Osteoblast (primary cell): ENCODE data around the gene HAX1. TPM values are rescaled to one million over a fixed set of nuclear protein-coding genes. Genes with fewer than 3 reads are reported as not detected.

Source experiments
- DNase-seq: peaks from one replicate; pipeline ENCODE4 v3.0.0; 2011; ENCODE audit warnings: low spot score, mixed read lengths; ENCODE audit not compliant: insufficient read length; ENCODE audit errors: missing footprints
- H2AFZ ChIP-seq: 2 replicates; pipeline ENCODE4 v1.6.0; 2011; ENCODE audit warnings: mild to moderate bottlenecking, low read length
- H3K27ac ChIP-seq: 2 replicates; pipeline ENCODE4 v1.5.1; 2011; ENCODE audit warnings: mild to moderate bottlenecking, low read depth, low read length, moderate library complexity
- H3K27me3 ChIP-seq: 2 replicates; pipeline ENCODE4 v1.6.0; 2012; ENCODE audit warnings: mild to moderate bottlenecking, control low read depth, inconsistent platforms, low read length, moderate library complexity; ENCODE audit not compliant: insufficient read depth
- H3K36me3 ChIP-seq: 2 replicates; pipeline ENCODE4 v1.5.1; 2011; ENCODE audit warnings: mild to moderate bottlenecking, low read length, control low read depth, moderate library complexity; ENCODE audit not compliant: insufficient read depth
- H3K4me1 ChIP-seq: 2 replicates; pipeline ENCODE4 v1.5.1; 2011; ENCODE audit warnings: mild to moderate bottlenecking, low read length, control low read depth, moderate library complexity; ENCODE audit not compliant: insufficient read depth
- H3K4me2 ChIP-seq: 2 replicates; pipeline ENCODE4 v1.6.0; 2011; ENCODE audit warnings: mild to moderate bottlenecking, low read length; ENCODE audit not compliant: insufficient read depth
- H3K4me3 ChIP-seq: fragments of 200-600 bp; sonication (generic); 3 replicates; pipeline ENCODE4 v1.5.1; 2012; ENCODE audit warnings: mild to moderate bottlenecking, low read length, inconsistent platforms; ENCODE audit not compliant: insufficient read depth
- H3K79me2 ChIP-seq: 2 replicates; pipeline ENCODE4 v1.6.0; 2012; ENCODE audit warnings: mild to moderate bottlenecking, low read length, control low read depth, inconsistent platforms; ENCODE audit not compliant: insufficient read depth
- H3K9me3 ChIP-seq: 2 replicates; pipeline ENCODE4 v1.5.1; 2011; ENCODE audit warnings: low read depth, low read length, control low read depth
- H4K20me1 ChIP-seq: 2 replicates; pipeline ENCODE4 v1.6.0; 2012; ENCODE audit warnings: mild to moderate bottlenecking, low read length, control low read depth; ENCODE audit not compliant: insufficient read depth
- CTCF ChIP-seq: IDR thresholded peaks from 2 replicates; pipeline ENCODE4 v1.5.1; 2011; ENCODE audit warnings: mild to moderate bottlenecking, low read depth, low read length, moderate library complexity; ENCODE audit errors: extremely low read depth
- total RNA-seq: library from RNA; depleted of rRNA; stranded (reverse); fragments of >200 nt; gene quantifications from 2 replicates; pipeline ENCODE4 v1.2.3, GENCODE V29; 2012

HAX1 gene
- total RNA-seq, 1 donor: 152 TPM

- H3K27ac ChIP-seq: no peak overlapping the region
- no peak for DNase-seq
Observed at GRCh38 chr1:154288661-154289060, 16.2 kb downstream of the HAX1 start.

GRCh38 chr1:154290921-154291320 is 18.5 kb downstream of the HAX1 start:
- Histone ChIP-seq H2AFZ (no peak overlapping the region), H3K27ac (no peak overlapping the region), H3K4me3 (no peak overlapping the region), H4K20me1 (no peaks in the 10 kb centered on the region), H3K4me1 (no peaks in the 10 kb centered on the region), H3K36me3 (no peaks in the 10 kb centered on the region), H3K9me3 (peaks cover 3% of the 10 kb centered on the region), H3K4me2 (no peak overlapping the region), H3K79me2 (no peaks in the 10 kb centered on the region), H3K27me3 (peaks cover 4% of the 10 kb centered on the region)
- no peak for TF ChIP-seq CTCF
- no peak for DNase-seq

More at GRCh38 chr1:154288661-154289060, 16.2 kb downstream of the HAX1 start:
- no peak overlapping the region for H2AFZ ChIP-seq
- no peak overlapping the region for H3K4me3 ChIP-seq
- H3K79me2 ChIP-seq: no peaks in the 10 kb centered on the region
- H3K36me3 ChIP-seq: no peaks in the 10 kb centered on the region
- H3K9me3 ChIP-seq: no peaks in the 10 kb centered on the region
- TF ChIP-seq CTCF: no peak
- no peak overlapping the region for H3K4me2 ChIP-seq
- no peaks in the 10 kb centered on the region for H4K20me1 ChIP-seq
- peaks cover 4% of the 10 kb centered on the region for H3K27me3 ChIP-seq
- no peaks in the 10 kb centered on the region for H3K4me1 ChIP-seq

- Histone ChIP-seq H3K36me3 (no peaks in the 10 kb centered on the region), H3K9me3 (peaks cover 3% of the 10 kb centered on the region), H3K4me1 (no peaks in the 10 kb centered on the region), H3K27ac (no peak overlapping the region), H3K4me3 (no peak overlapping the region), H3K79me2 (no peaks in the 10 kb centered on the region), H3K27me3 (peaks cover 4% of the 10 kb centered on the region), H2AFZ (no peak overlapping the region), H3K4me2 (no peak overlapping the region), H4K20me1 (no peaks in the 10 kb centered on the region)
- no peak for DNase-seq
- TF ChIP-seq CTCF: no peak
Observed at GRCh38 chr1:154295408-154296235, 23.2 kb downstream of the HAX1 start.

- no peaks in the 10 kb centered on the region for H3K27me3 ChIP-seq
- no peak overlapping the region for H3K27ac ChIP-seq
- no peak overlapping the region for H3K4me3 ChIP-seq
- peaks cover 14% of the 10 kb centered on the region for H3K4me1 ChIP-seq
- H3K9me3 ChIP-seq: no peaks in the 10 kb centered on the region
- H2AFZ ChIP-seq: no peak overlapping the region
- no peaks in the 10 kb centered on the region for H3K79me2 ChIP-seq
- no peak overlapping the region for H3K4me2 ChIP-seq
- no peak for DNase-seq
- no peaks in the 10 kb centered on the region for H4K20me1 ChIP-seq
- no peak for TF ChIP-seq CTCF
- H3K36me3 ChIP-seq: no peaks in the 10 kb centered on the region
Observed at GRCh38 chr1:154301582-154301981, 29.2 kb downstream of the HAX1 start.
